Ovary (tissue), 3 donors: ENCODE measurements around the gene THSD7A.

Experiments used
- EP300 ChIP-seq: sonication (generic); formaldehyde crosslinking; IDR thresholded peaks from one replicate; pipeline ENCODE4 v1.6.1; 2017; ENCODE audit warnings: antibody characterized with exemption
- POLR2A ChIP-seq: fragments of 450-650 bp; IDR thresholded peaks from one replicate; pipeline ENCODE4 v1.6.1; 2017; ENCODE audit warnings: antibody characterized with exemption, mild to moderate bottlenecking, moderate library complexity
- TF ChIP-seq, protein P1 (sequence below), 3 donors: fragments of 450-650 bp in 2 of 3; fragments of 200-600 bp in 1 of 3; IDR thresholded peaks; one replicate each; pipeline versions ENCODE4 v1.5.1 to v1.8.0; 2016 to 2022; ENCODE audit warnings: antibody characterized with exemption in 3 of 3, mild to moderate bottlenecking in 1 of 3
- donor health status: DM: no; HTN: no; CAD: no.

DNA sequence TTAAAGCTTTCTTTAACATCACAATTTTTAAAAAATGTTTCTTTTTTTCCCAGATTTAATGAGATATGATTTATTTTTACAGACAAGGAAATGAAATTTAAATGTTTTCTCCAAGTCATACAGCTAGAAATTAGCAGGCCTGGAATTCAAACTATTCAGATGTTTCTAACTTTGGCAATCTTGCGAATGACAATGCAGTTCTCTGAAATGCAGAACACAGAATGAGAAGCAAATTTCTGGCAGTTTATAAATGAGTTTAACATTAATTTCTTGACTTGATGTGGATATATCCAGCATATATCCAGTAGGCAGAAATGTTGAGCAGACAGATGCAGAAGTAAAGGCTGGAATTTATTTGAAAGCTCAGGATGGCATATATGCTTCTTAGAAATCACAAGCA is 227.5 kb downstream of the THSD7A start:
- TF ChIP-seq, protein P1, sequence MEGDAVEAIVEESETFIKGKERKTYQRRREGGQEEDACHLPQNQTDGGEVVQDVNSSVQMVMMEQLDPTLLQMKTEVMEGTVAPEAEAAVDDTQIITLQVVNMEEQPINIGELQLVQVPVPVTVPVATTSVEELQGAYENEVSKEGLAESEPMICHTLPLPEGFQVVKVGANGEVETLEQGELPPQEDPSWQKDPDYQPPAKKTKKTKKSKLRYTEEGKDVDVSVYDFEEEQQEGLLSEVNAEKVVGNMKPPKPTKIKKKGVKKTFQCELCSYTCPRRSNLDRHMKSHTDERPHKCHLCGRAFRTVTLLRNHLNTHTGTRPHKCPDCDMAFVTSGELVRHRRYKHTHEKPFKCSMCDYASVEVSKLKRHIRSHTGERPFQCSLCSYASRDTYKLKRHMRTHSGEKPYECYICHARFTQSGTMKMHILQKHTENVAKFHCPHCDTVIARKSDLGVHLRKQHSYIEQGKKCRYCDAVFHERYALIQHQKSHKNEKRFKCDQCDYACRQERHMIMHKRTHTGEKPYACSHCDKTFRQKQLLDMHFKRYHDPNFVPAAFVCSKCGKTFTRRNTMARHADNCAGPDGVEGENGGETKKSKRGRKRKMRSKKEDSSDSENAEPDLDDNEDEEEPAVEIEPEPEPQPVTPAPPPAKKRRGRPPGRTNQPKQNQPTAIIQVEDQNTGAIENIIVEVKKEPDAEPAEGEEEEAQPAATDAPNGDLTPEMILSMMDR (IDR thresholded peaks at IDR 0.05): no peak
- TF ChIP-seq POLR2A (no peak), EP300 (no peak)
